GM19240 (cell line): ENCODE data around the gene TMCO1.
"Not testable (repeated sequence)": the region's sequence is repeated elsewhere in the genome, so short reads cannot be mapped to it uniquely, and the experiment has no call there.

Experiments used
- DNase-seq: peaks from one replicate; pipeline ENCODE4 v3.0.0; 2011; ENCODE audit warnings: low spot score; ENCODE audit not compliant: insufficient read length

Gene TMCO1

DNA sequence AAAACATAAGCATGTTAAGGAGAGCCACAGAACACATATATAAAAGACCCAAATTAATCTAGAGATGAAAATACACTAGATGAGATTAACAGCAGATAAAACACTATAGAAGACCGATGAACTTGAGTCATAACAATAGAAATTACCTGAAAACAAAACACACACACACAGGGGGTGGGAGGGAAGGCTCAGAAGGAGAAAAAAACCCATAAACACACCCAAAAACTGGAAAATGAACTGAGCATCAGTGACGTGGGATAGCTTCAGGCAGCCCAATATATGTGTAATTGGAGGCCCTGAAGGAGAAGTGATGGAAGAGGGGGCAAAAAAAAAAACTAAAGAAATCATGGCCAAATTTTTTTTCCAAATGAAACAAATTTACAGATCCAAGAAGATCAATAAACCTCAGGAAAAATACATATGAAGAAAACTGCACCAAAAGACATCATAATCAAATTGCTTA is 81.7 kb downstream of the TMCO1 start:
- no peak for DNase-seq

DNA sequence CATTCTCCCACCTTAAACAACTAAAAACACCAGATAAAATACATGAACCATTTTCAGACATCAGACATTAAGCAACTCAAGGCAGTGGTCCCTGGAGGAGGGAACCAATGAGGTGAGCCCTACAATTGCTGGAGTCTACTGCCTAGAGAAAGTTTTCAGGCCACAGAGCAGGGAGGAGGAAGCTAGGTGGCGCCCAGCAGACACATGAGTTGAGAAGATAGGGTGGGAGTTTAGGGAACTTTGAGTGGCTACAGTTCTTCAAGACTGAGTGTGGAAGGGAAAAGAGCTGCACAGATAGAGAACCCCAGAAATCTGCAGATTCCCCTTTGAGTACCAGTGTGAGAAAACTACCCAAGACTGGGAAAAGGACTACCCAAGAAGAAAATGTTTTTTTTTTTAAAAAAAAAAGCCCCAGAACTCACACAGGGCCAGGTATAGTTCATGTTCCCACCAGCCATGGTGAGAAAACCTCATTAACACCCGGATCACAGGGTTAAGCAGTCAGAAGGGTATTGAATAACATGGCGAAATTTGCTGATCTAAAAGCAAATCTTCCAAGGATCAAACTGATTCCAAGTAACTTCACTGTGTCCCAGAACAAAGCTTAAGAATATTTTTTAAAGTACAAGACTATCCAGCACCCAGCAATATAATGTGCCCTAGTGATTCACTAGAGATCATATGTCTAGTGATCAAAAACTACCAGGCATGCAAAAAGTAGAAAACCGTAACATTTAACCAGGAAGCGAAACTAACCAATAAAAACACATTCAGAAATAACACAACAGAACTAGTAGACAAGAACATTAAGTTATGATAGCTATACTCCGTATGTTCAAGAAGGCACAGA is 82.3 kb downstream of the TMCO1 start:
- DNase-seq, result no peak

DNA sequence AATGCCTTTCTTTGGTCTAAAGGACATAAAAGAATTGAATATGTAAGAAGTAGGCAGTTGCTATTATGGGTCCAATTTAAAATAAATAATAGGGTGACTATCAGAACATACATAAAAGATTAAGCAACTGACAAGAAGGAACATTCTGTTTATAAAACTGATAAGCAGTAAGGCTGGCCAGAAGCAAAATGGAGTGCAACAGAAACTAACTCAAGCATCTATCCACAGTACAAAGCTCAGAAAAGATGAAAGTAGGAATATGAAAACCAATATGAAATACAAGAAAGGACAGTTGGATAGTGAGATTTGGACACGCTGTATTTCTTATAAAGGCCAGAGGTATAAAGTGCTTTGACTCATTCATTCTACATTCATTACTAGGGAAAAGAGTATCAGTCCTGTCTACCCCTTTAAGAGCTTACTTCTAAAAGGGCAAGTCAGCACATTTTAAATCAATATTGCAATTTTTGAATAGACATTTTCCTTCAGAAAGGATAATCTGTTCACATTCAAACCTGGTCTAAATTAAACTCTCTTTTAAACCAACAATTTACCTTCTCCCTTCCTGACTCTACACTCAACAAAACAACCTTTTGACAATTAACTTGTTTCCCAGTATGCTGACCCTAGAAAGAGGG is 84.7 kb downstream of the TMCO1 start:
- DNase-seq, result no peak

DNA sequence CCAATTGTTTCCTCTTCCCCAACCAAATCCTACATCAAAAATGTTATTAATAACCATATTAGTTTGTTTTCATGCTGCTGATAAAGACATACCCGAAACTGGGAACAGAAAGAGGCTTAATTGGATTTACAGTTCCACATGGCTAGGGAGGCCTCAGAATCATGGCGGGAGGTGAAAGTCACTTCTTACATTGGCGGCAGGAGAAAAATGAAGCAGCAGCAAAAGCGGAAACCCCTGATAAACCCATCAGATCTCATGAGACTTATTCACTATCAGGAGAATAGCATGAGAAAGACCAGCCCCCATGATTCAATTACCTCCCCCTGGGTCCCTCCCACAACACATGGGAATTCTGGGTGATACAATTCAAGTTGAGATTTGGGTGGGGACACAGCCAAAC is 87.9 kb downstream of the TMCO1 start:
- not testable (repeated sequence) for DNase-seq

DNA sequence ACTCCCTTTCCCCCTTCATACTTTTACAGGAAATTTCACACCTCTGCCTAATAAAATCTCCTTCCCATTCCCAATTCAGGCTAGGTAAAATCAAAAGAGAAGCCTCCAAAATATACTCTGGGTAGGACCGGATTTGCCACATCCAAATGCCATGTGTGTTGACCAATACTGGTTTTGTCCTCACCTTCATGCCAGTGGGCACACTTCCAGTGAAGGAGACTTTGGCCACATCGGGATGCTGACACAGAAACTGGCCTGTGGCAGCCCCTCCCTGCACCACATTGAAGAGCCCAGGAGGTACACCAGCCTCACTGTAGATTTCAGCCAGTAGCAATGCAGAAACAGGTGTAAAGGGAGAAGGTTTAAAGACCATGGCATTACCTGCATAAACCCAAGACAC is 88.4 kb downstream of the TMCO1 start:
- no peak for DNase-seq

DNA sequence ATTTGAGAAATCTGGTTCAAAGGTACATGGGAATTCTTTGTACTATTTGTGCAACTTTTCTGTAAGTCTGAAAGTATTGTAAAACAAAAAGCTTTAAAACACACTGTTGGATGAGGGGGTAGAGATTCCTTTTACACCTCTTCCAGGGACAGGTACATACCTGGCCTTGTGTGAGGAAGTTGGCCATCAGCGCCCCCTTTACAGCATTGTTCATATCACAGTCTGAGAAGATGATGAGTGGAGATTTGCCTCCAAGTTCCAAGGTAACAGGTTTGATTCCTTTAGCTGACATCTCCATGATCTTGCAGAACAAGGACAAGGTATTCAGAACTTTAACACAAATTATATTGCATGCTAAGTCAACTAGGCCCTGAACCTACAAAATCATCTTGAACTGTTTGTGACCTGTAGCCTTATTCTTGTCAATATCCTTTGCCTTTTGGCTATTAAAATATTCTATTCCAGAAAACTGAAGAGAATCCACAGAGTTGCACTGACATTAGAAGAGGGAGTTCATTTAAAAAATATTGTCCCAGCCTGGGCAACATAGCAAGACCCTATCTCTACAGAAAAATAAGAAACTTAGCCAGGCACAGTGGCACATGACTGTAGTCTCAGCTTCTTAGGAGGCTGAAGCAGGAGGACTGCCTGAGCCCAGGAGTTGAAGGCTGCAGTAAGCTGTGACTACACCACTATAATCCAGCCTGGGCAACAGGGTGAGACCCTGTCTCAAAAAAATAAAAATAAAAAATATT is 89.2 kb downstream of the TMCO1 start:
- no peak for DNase-seq

DNA sequence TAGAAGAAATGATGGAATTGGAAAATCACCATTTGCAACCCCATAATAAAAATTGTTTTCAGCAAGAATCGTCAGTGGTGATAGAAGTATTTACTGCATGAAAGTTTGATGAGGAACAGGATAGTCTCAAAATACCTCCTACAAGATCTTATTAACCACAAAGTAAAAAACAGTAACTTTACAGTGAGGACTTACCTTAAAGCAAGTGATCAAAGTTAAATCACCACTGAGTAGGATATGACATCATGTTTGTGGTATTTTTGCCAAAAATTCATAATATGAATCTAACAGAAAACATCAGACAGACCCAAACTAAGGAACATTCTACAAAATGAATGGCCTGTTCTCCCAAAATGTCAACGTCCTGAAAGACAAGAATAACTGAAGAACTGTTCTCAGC is 90.2 kb downstream of the TMCO1 start:
- no peak for DNase-seq
